ENCODE results near the gene AMT. TPM values are rescaled to one million over a fixed set of nuclear protein-coding genes. Genes with fewer than 3 reads are reported as not detected.
"Not testable (repeated sequence)": the region's sequence is repeated elsewhere in the genome, so short reads cannot be mapped to it uniquely, and the experiment has no call there.

The AMT gene
- total RNA-seq, 1 experiment from 2014 or later, result 0.50 TPM

GRCh38 chr3:49397470-49397869, 24.8 kb downstream of the AMT start:
- no peak for DNase-seq (ENCODE audit: extremely low read depth, low read depth)

- not testable (repeated sequence) for DNase-seq (ENCODE audit: extremely low read depth, low read depth)
Measured at GRCh38 chr3:49391310-49391709, 31.0 kb downstream of the AMT start.

- DNase-seq (ENCODE audit: extremely low read depth, low read depth), result no peak
Measured at GRCh38 chr3:49389297-49389696, 33.0 kb downstream of the AMT start.

GRCh38 chr3:49388289-49388820, 33.9 kb downstream of the AMT start:
- no peak for DNase-seq (ENCODE audit: extremely low read depth, low read depth)

- DNase-seq (ENCODE audit: extremely low read depth, low read depth), result no peak
Measured at GRCh38 chr3:49387721-49388120, 34.6 kb downstream of the AMT start.

GRCh38 chr3:49386056-49386756, 36.1 kb downstream of the AMT start:
- no peak for DNase-seq (ENCODE audit: extremely low read depth, low read depth)

- DNase-seq (ENCODE audit: extremely low read depth, low read depth), result no peak
Measured at GRCh38 chr3:49385617-49386016, 36.7 kb downstream of the AMT start.

- no peak for DNase-seq (ENCODE audit: extremely low read depth, low read depth)
Measured at GRCh38 chr3:49383387-49383786, 38.9 kb downstream of the AMT start.

- DNase-seq (ENCODE audit: extremely low read depth, low read depth), result no peak
Measured at GRCh38 chr3:49378249-49378895, 43.9 kb downstream of the AMT start.

- DNase-seq (ENCODE audit: extremely low read depth, low read depth), result no peak
Measured at GRCh38 chr3:49377483-49377882, 44.8 kb downstream of the AMT start.

GRCh38 chr3:49371946-49372345, 50.3 kb downstream of the AMT start:
- no peak for DNase-seq (ENCODE audit: extremely low read depth, low read depth)

GRCh38 chr3:49370585-49371290, 51.5 kb downstream of the AMT start:
- no peak for DNase-seq (ENCODE audit: extremely low read depth, low read depth)

Small RNAs within 50 kb of the gene (small RNA-seq; reads per million reads assigned to genes)
- 0 to 0.06 reads per million in 2 experiments for gene RNA5SP130

Other genes with a start within 250 kb of the AMT start
- 0.57 and 0.84 TPM in 2 replicates for gene C3orf62, start 145.2 kb downstream of the AMT start, total RNA-seq (2014; rRNA removed; shearing (Covaris generic))
- gene USP4, start 82.4 kb downstream of the AMT start, total RNA-seq (2014; rRNA removed; shearing (Covaris generic)), result 7.9 and 12.6 TPM in 2 replicates
- gene GPX1, start 64.1 kb downstream of the AMT start, total RNA-seq (2014; rRNA removed; shearing (Covaris generic)), result 189 and 219 TPM in 2 replicates
- gene RHOA, start 10.5 kb downstream of the AMT start, total RNA-seq (2014; rRNA removed; shearing (Covaris generic)), result 433 and 440 TPM in 2 replicates
- 15.7 and 21.7 TPM in 2 replicates for gene TCTA, start 10.1 kb downstream of the AMT start, total RNA-seq (2014; rRNA removed; shearing (Covaris generic))
- 2.9 TPM in 2 replicates for gene NICN1, start 6.9 kb upstream of the AMT start, total RNA-seq (2014; rRNA removed; shearing (Covaris generic))
- gene DAG1, start 47.8 kb upstream of the AMT start, total RNA-seq (2014; rRNA removed; shearing (Covaris generic)), result 46.5 and 46.6 TPM in 2 replicates
- 0.05 and 0.12 TPM in 2 replicates for gene BSN, start 132.0 kb upstream of the AMT start, total RNA-seq (2014; rRNA removed; shearing (Covaris generic))

All from NCI-H460 (cell line).